OCI-M2 (cell line): Measurements from ENCODE around the gene MOB4.
"Not testable (repeated sequence)": the region's sequence is repeated elsewhere in the genome, so short reads cannot be mapped to it uniquely, and the experiment has no call there.

Source experiments
- DNase-seq: peaks from one replicate; lab custom pipeline; 2025; ENCODE audit not compliant: unreplicated experiment; lab: John Stamatoyannopoulos, UW

MOB4 gene

DNA sequence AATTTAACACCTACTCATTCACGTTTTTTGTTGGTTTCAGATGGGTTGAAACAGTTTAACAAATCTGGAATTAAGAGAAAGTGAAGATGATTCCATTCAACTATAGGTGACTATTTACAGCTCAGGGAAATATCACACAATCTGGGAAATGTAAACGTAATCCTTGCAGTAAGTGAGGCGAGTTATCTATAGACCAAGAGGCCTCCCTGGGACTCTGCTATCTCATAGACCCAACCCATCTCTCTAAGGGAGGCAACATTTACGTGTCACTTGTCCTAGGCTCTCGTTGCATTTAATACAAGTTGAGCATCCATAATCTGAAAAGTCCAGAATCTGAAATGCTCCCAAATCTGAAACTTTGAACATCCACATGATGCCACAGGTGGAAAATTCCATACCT is 2.0 kb upstream of the MOB4 start:
- no peak for DNase-seq

DNA sequence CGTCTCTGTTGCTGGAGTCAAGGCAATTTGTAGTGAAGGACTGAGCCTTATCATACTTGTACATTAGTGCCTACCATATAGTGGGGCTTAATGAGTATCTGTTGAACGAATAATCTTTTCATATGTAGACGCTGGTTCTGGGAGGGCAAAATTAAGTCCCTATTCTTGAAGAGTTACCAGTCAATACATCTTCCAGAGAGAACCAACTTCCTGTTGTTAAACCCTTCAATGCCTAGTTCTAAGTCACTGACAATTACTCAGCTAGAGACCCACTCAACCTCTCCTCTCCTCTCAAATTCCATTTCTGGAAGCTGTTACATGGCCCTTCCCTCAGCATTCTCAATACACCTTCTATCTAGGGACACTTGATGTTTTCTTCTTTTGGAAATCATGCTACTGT is 1.1 kb upstream of the MOB4 start:
- no peak for DNase-seq

GRCh38 chr2:197515315-197515738 is 539 bp upstream of the MOB4 start:
- DNase-seq = no peak

DNA sequence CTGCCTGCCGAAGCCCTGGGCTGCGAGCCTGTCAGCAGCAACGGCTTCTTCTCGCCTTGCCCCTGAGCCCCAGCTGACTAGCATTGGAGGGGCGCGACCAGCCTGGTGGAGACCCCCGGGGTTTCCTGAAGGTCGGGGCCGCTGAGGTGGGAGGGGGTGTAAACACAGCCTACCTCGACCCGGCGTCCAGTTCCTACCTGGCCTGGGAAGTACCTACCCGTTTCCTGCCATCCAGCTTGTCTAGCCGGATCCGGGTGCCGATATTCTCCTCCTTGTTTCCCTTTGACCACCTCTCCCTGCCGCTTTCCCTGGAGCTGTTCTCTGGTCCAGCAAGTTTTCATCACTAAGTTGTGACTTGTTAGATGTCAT is 511 bp downstream of the MOB4 start:
- DNase-seq = no peak

DNA sequence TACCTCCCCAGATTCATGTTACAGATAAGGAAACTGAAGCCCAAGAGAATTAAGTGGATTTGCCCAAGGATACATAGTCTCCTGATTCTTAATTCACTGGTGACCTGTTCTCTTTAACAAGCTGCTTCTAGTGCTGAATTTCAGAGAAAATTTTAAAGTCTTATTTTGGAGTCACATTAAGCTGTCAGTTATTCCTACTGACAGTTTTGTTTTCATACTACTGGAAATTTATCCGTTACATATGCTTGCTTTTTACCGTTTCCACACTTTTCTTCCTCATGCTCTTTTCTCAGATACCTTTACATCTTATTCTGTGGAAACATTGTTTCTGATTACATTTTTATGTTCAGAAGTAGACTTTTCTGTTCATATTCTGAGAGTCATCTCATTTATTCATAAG is 1.3 kb downstream of the MOB4 start:
- no peak for DNase-seq

DNA sequence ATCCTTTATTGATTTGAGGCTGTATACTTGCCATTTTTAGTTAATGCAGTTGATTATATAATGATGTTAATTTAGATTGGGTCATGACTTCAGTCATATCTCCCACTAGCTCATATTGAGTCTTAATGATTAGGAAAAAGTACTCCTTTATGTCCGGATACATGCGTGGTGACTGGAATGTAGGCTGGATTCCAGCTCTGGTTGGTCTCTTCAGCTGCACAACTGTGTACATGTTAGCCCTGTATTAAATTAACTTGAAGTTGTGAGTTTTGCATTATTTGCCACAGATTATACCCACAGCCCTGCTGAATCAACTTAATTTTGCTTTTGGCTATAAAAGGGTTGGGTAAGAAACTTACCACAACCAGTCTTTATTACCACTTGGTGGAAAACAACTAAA is 22.5 kb downstream of the MOB4 start:
- no peak for DNase-seq

- no peak for DNase-seq
These were observed 23.9 kb downstream of the MOB4 start for GRCh38 chr2:197539734-197540133.

DNA sequence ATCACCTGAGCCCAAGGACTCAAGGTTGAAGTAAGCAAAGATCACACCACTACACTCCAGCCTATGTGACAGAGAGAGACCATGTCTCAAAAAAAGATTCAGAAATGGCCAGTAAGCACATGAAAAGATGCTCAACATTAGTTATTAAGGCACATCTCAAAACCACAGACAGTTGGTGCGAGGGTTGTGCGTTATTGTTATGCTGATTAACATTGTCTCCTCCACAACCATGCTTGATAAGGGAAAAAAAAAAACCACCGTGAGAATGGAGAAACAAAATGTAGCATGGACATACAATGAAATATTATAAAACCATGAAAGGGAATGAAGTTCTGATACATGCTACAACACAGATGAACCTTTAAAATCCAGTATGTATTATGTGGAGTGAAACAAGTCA is 27.3 kb downstream of the MOB4 start:
- no peak for DNase-seq

DNA sequence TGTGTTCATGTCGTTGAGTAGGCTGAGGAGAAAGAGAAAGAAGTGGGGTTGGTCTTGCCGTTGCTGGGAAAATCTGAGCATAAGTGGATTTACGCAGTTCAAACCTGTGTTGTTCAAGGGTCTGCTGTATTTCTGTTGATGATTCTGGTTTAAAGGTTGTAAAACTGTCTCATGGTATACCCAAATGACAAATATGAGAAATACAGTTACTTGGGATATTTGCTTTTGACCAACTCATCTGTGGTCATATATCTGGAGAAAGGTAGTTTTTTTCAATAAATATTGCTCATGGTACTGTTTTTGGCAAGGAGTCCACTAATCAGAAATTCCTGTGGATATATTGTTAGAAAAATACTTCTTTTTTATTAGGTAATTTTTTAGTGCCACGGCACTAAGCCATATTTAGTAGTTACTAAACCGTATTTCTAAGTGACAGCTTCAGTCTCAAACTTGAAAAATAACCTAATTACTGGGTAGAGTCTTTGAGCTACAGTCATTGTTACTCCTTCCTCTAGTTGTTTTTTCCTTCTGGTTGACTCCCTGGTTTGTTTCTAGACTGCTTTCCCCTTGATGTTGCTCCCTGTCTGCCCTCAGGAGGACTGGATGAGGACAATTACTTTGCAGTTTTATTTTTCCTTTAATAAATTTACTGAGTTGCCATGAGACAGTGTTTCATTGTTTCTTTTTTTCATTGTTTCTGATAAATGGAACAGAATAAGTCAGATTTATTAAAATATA is 31.5 kb downstream of the MOB4 start:
- DNase-seq = no peak

- DNase-seq = no peak
These were observed 32.7 kb downstream of the MOB4 start for GRCh38 chr2:197548582-197548981.

DNA sequence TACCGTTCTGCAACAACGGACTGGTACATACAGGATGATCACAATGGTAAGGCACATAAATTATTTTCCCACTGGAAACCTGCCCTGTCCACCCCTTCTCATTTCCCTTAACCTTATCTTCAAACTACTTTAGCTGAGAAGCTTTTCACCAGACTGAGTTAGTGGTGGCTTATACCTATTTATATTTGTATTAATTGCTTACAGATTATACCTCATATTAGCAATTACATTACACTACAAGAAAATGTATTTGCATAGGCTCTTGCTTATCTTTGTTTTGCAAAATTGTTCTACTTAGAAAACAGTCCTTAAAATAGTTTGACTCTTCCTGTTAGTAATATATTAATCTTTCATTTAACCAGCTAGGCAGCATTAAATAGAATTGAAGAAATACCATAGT is 35.4 kb downstream of the MOB4 start:
- not testable (repeated sequence) for DNase-seq

DNA sequence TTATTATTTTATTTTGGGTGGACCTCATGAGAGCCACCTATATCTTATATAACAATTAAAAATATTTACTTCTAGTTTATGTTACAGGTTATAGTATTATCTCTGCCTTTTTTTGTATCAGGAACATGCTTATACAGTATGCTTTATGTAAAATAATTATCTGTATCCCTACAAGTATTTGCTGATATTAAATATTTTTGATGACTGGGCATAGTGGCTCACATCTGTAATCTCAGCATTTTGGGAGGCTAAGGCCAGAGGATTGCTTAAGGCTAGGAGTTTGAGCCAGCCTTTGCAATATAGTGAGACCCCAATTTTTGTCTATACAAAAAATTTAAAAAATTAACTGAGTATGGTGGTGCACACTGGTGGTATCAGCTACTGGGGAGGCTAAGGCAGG is 39.6 kb downstream of the MOB4 start:
- no peak for DNase-seq

GRCh38 chr2:197556456-197556855 is 40.6 kb downstream of the MOB4 start:
- DNase-seq = no peak

DNA sequence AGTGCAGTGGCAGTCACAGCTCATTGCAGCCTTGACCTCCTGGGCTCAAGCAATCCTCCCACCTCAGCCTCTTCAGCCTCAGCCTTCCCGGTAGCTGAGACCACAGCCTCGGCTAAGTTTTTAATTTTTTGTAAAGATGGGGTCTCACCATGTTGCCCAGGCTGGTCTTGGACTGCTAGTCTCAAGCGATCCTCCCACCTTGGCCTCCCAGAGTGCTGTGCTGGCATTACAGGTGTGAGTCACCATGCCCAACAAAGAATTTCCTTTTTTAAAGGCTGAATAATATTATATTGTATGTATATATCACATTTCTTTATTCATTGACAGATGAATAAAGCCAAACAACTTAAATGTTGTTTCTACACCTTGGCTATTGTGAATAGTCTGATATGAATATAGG is 42.5 kb downstream of the MOB4 start:
- no peak for DNase-seq

GRCh38 chr2:197559681-197560080 is 43.8 kb downstream of the MOB4 start:
- no peak for DNase-seq

GRCh38 chr2:197560146-197560665 is 44.3 kb downstream of the MOB4 start:
- no peak for DNase-seq

DNA sequence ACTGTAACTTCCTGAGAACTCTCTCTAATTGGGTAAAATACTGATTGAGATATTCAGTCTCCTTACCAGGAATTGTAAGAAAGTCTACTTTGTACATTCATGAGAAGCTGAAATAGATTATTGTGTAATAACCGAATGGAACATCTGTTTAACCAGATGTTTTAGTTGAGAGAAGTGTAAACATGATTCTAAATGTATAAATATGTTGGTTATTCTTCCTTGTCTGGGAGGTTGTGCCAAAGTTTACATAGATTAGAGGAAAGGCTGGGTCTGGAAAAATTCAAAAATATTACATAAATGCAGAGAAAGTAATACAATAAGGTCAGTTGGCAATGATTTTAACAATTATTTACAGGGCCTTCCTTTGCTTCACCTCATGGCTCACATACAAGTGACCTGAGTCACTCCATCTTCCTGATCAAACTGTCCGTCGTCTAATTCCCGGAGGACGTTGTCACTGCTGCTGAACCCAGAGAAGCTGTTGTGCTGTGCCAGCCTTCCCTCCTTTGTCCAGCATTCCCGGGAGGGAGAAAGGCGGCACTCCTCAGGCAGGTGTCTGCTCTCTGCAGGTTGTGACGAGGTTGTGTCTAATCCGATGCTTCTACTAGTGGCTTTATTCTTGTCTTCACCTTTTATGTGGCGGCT is 55.9 kb downstream of the MOB4 start:
- DNase-seq = no peak

GRCh38 chr2:197573608-197574007 is 57.7 kb downstream of the MOB4 start:
- DNase-seq = no peak

GRCh38 chr2:197575987-197576386 is 60.1 kb downstream of the MOB4 start:
- no peak for DNase-seq

GRCh38 chr2:197576631-197577030 is 60.8 kb downstream of the MOB4 start:
- no peak for DNase-seq

- DNase-seq = no peak
These were observed 61.6 kb downstream of the MOB4 start for GRCh38 chr2:197577446-197577845.

DNA sequence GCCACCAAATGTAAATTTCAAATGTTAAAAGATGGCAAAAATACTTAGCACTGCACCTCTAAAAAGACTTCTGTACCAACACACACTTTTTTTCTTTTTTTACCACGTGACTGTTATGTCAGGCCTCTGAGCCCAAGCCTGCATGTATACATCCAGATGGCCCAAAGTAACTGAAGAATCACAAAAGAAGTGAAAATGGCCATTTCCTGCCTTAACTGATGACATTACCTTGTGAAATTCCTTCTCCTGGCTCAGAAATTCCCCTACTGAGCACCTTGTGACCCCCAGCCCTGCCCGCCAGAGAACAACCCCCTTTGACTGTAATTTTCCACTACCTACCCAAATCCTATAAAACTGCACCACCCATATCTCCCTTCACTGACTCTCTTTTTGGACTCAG is 62.4 kb downstream of the MOB4 start:
- not testable (repeated sequence) for DNase-seq

DNA sequence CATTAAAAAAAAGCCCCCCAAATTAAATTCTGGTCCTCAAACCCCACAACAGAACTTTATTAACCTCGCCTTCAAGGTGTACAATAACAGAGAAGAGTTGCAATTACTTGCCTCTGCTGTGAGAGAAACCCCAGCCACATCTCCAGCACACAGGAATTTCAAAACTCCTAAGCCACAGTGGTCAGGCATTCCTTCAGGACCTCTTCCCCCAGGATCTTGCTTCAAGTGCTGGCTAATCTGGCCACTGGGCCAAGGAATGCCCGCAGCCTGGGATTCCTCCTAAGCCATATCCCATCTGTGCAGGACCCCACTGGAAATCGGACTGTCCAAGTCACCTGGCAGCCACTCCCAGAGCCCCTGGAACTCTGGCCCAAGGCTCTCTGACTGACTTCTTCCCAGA is 64.3 kb downstream of the MOB4 start:
- DNase-seq = not testable (repeated sequence)
